OCI-LY7 (cell line): ENCODE data around the gene CDH12.
"Not testable (repeated sequence)": the region's sequence is repeated elsewhere in the genome, so short reads cannot be mapped to it uniquely, and the experiment has no call there.

ENCODE experiments used
- CTCF ChIP-seq: fragments of 200-600 bp; sonication (generic); conservative IDR thresholded peaks from 2 replicates; pipeline ENCODE4 v1.5.1; 2014; ENCODE audit warnings: mild to moderate bottlenecking, antibody characterized with exemption, low read length, moderate library complexity, mixed read lengths
- EZH2phosphoT487 ChIP-seq: fragments of 200-600 bp; sonication (generic); IDR thresholded peaks from 2 replicates; pipeline ENCODE4 v1.6.1; 2018; ENCODE audit warnings: low read depth, borderline replicate concordance, mild to moderate bottlenecking, mixed run types, antibody characterized with exemption, low read length, moderate library complexity, mixed read lengths

- not testable (repeated sequence) for TF ChIP-seq CTCF, EZH2phosphoT487
Measured at GRCh38 chr5:22858911-22859310, 5.8 kb upstream of the CDH12 start.
